Activated CD8-positive, alpha-beta memory T cell treated with anti-CD3 and anti-CD28 coated beads, Interleukin-2, amount 10 ng/mL, durations not matched to agents 7 days and 5 days (primary cell): ENCODE results near the gene FERD3L. TPM values are rescaled to one million over a fixed set of nuclear protein-coding genes. Genes with fewer than 3 reads are reported as not detected.

ENCODE experiments used
- ATAC-seq: fragments of 150-1000 bp; cut with Tn5 transposase; one replicate; pipeline ENCODE4 v1.10.0; 2021; ENCODE audit warnings: moderate library complexity
- CTCF ChIA-PET: fragments of 350-600 bp; sonication (Branson Sonifier 250); formaldehyde crosslinking; loops from one replicate; lab custom pipeline; 2021; ENCODE audit warnings: antibody characterized with exemption; lab: Charles Lee
- DNase-seq: peaks from one replicate; pipeline ENCODE4 v3.0.0-alpha.2; 2020
- H3K27ac Mint-ChIP-seq: one replicate; pipeline ENCODE4 v1.8.0; 2021; ENCODE audit warnings: mild to moderate bottlenecking, mixed read lengths
- H3K27me3 Mint-ChIP-seq: one replicate; pipeline ENCODE4 v1.8.0; 2021; ENCODE audit warnings: mixed read lengths
- H3K36me3 Mint-ChIP-seq: one replicate; pipeline ENCODE4 v1.8.0; 2021; ENCODE audit warnings: mild to moderate bottlenecking, mixed read lengths
- H3K4me1 Mint-ChIP-seq: one replicate; pipeline ENCODE4 v1.8.0; 2021; ENCODE audit warnings: mixed read lengths
- H3K4me3 Mint-ChIP-seq: one replicate; pipeline ENCODE4 v1.8.0; 2021; ENCODE audit warnings: mild to moderate bottlenecking, moderate library complexity, mixed read lengths
- H3K9me3 Mint-ChIP-seq: one replicate; pipeline ENCODE4 v1.8.0; 2022; ENCODE audit warnings: low read depth, mixed read lengths
- total RNA-seq, 2 experiments: library from RNA; stranded (reverse); gene quantifications; one replicate each; pipeline ENCODE4 v1.2.3, GENCODE V29; 2021

FERD3L gene
- total RNA-seq, 2 experiments from 2014 or later, result not detected

GRCh38 chr7:19101472-19101871 is 43.7 kb downstream of the FERD3L start:
- no peaks in the 10 kb centered on the region for H3K9me3 Mint-ChIP-seq
- H3K27me3 Mint-ChIP-seq, result peaks cover 24% of the 10 kb centered on the region
- H3K4me1 Mint-ChIP-seq, result no peaks in the 10 kb centered on the region
- DNase-seq, result no peak
- H3K27ac Mint-ChIP-seq, result no peak overlapping the region
- ATAC-seq, result no peak
- H3K36me3 Mint-ChIP-seq, result no peaks in the 10 kb centered on the region
- no peak overlapping the region for H3K4me3 Mint-ChIP-seq
- CTCF ChIA-PET, result no interaction called here

- DNase-seq (no peak), ATAC-seq (no peak)
- CTCF ChIA-PET, result no interaction called here
- Mint-ChIP-seq H3K4me1 (no peaks in the 10 kb centered on the region), H3K4me3 (no peak overlapping the region), H3K36me3 (no peaks in the 10 kb centered on the region), H3K27me3 (peaks cover 9% of the 10 kb centered on the region), H3K9me3 (no peaks in the 10 kb centered on the region), H3K27ac (no peak overlapping the region)
Measured at GRCh38 chr7:19099924-19100323, 45.3 kb downstream of the FERD3L start.

- H3K4me3 Mint-ChIP-seq, result no peak overlapping the region
Measured at GRCh38 chr7:19099194-19099593, 46.0 kb downstream of the FERD3L start.

GRCh38 chr7:19098510-19098909 is 46.7 kb downstream of the FERD3L start:
- no peak overlapping the region for H3K4me3 Mint-ChIP-seq
- H3K27me3 Mint-ChIP-seq, result peaks cover 4% of the 10 kb centered on the region
- no peaks in the 10 kb centered on the region for H3K36me3 Mint-ChIP-seq
- DNase-seq, result no peak
- no peaks in the 10 kb centered on the region for H3K4me1 Mint-ChIP-seq
- CTCF ChIA-PET, result no interaction called here
- H3K27ac Mint-ChIP-seq, result no peak overlapping the region
- no peak for ATAC-seq
- H3K9me3 Mint-ChIP-seq, result no peaks in the 10 kb centered on the region

More at GRCh38 chr7:19099194-19099593, 46.0 kb downstream of the FERD3L start:
- CTCF ChIA-PET, result no interaction called here
- H3K27ac Mint-ChIP-seq, result no peak overlapping the region
- no peaks in the 10 kb centered on the region for H3K36me3 Mint-ChIP-seq
- H3K9me3 Mint-ChIP-seq, result no peaks in the 10 kb centered on the region
- peaks cover 4% of the 10 kb centered on the region for H3K27me3 Mint-ChIP-seq
- no peak for ATAC-seq
- no peak for DNase-seq
- H3K4me1 Mint-ChIP-seq, result no peaks in the 10 kb centered on the region

- DNase-seq, result no peak
- no peaks in the 10 kb centered on the region for H3K9me3 Mint-ChIP-seq
- CTCF ChIA-PET, result no interaction called here
- ATAC-seq, result no peak
- no peak overlapping the region for H3K4me3 Mint-ChIP-seq
- no peaks in the 10 kb centered on the region for H3K4me1 Mint-ChIP-seq
- H3K27me3 Mint-ChIP-seq, result no peaks in the 10 kb centered on the region
- no peak overlapping the region for H3K27ac Mint-ChIP-seq
- H3K36me3 Mint-ChIP-seq, result no peaks in the 10 kb centered on the region
Measured at GRCh38 chr7:19097165-19098055, 47.8 kb downstream of the FERD3L start.

GRCh38 chr7:19095353-19095860 is 49.8 kb downstream of the FERD3L start:
- H3K4me3 Mint-ChIP-seq, result no peak overlapping the region
- CTCF ChIA-PET, result no interaction called here
- DNase-seq (no peak), ATAC-seq (no peak)
- no peaks in the 10 kb centered on the region for H3K4me1 Mint-ChIP-seq
- no peak overlapping the region for H3K27ac Mint-ChIP-seq
- no peaks in the 10 kb centered on the region for H3K27me3 Mint-ChIP-seq
- H3K36me3 Mint-ChIP-seq, result no peaks in the 10 kb centered on the region
- no peaks in the 10 kb centered on the region for H3K9me3 Mint-ChIP-seq

Other genes starting within 250 kb of the FERD3L start
- under 1 TPM; 0.55 to 0.63 TPM for gene TWIST1, start 27.8 kb downstream of the FERD3L start, total RNA-seq